Upper lobe of left lung (tissue), 6 donors: Measurements from ENCODE around the gene LXN. TPM values are rescaled to one million over a fixed set of nuclear protein-coding genes. Genes with fewer than 3 reads are reported as not detected.
A peak's percentile ranks its signal among the peaks of the same experiment; 100 is the strongest.

Experiments
- ATAC-seq, 2 donors: fragments of 200-7000 bp; cut with Tn5 transposase; one replicate each; pipeline ENCODE4 v1.9.1; 2022; ENCODE audit warnings: mild to moderate bottlenecking in 2 of 2, moderate library complexity in 2 of 2; ENCODE audit not compliant: low FRiP score in 2 of 2
- DNase-seq, 2 donors: peaks; one replicate each; pipeline ENCODE4 v3.0.0-alpha.2; 2019 to 2020
- H3K27ac ChIP-seq, 4 donors: fragments of 200-600 bp; sonication (generic); one replicate each; pipeline ENCODE4 v1.5.1; 2016 to 2019
- H3K27me3 ChIP-seq, 4 donors: fragments of 200-600 bp; sonication (generic); one replicate each; pipeline ENCODE4 v1.5.1; 2017 to 2019
- H3K36me3 ChIP-seq, 4 donors: fragments of 200-600 bp; sonication (generic); one replicate each; pipeline ENCODE4 v1.5.1; 2016 to 2019
- H3K4me1 ChIP-seq, 4 donors: fragments of 200-600 bp; sonication (generic); one replicate each; pipeline ENCODE4 v1.5.1; 2018 to 2019
- H3K4me3 ChIP-seq, 4 donors: fragments of 200-600 bp; sonication (generic); one replicate each; pipeline ENCODE4 v1.5.1; 2017 to 2019; ENCODE audit warnings: mild to moderate bottlenecking in 2 of 4, moderate library complexity in 1 of 4
- H3K9me3 ChIP-seq, 4 donors: fragments of 200-600 bp; sonication (generic); one replicate each; pipeline ENCODE4 v1.5.1; 2018 to 2019
- CTCF ChIP-seq, 6 experiments: fragments of 450-650 bp in 4 of 6; fragments of 200-600 bp in 2 of 6; sonication (generic) in 2 of 6; IDR thresholded peaks; one replicate each; pipeline ENCODE4 v1.5.1; 2016 to 2019; ENCODE audit warnings: antibody characterized with exemption in 6 of 6
- EP300 ChIP-seq, 4 donors: sonication (generic); formaldehyde crosslinking; IDR thresholded peaks; one replicate each; pipeline ENCODE4 v1.5.1; 2017; ENCODE audit warnings: antibody characterized with exemption in 4 of 4, control low read depth in 2 of 4
- POLR2A ChIP-seq, 4 donors: fragments of 450-650 bp; IDR thresholded peaks; one replicate each; pipeline ENCODE4 v1.5.1; 2016 to 2017; ENCODE audit warnings: antibody characterized with exemption in 4 of 4, mild to moderate bottlenecking in 2 of 4
- POLR2AphosphoS5 ChIP-seq, 2 donors: sonication (generic); formaldehyde crosslinking; IDR thresholded peaks; one replicate each; pipeline ENCODE4 v1.5.1; 2017; ENCODE audit warnings: antibody characterized with exemption in 2 of 2
- WGBS, 2 donors: methylation state at CpG; one replicate each; pipeline ENCODE4 v1.1.5; 2017 to 2018; 5-methylcytosine and 5-hydroxymethylcytosine counted together
- total RNA-seq, 6 donors: library from RNA; depleted of rRNA in 4 of 6; stranded (reverse); fragments of >200 nt in 4 of 6; gene quantifications; one replicate each; pipeline versions ENCODE4 v1.1.0 to v1.2.1, GENCODE V29; 2016 to 2021
- donor health status: DM: no; HTN: no; CAD: no; lungs with moderate emphysema.
- donor health status: DM: no; HTN: yes; CAD: no; lungs with severe emphysema.

LXN gene
- total RNA-seq, 6 donors from 2014 or later: 10.4 to 26.6 (median 19.8) TPM

GRCh38 chr3:158679547-158680000 is 7.1 kb upstream of the LXN start:
- Histone ChIP-seq H3K4me1 (no peaks in the 10 kb centered on the region), H3K4me3 (no peak overlapping the region), H3K9me3 (no peaks in the 10 kb centered on the region), H3K36me3 (peaks cover 0 to 12% (median 3%) of the 10 kb centered on the region in 4 donors), H3K27me3 (no peaks in the 10 kb centered on the region), H3K27ac (no peak overlapping the region)
- 56 to 73% methylated on average over 1 of the region's 1 CpG for WGBS, 2 donors
- TF ChIP-seq CTCF (IDR thresholded peaks at IDR 0.05) (no peak), EP300 (IDR thresholded peaks at IDR 0.05) (no peak), POLR2A (IDR thresholded peaks at IDR 0.05) (no peak), POLR2AphosphoS5 (IDR thresholded peaks at IDR 0.05) (no peak)
- DNase-seq: no peak
- no peak for ATAC-seq

- peaks cover 0 to 9% (median 1%) of the 10 kb centered on the region in 4 donors for H3K36me3 ChIP-seq
- no peaks in the 10 kb centered on the region for H3K27me3 ChIP-seq
- no peak for DNase-seq
- ATAC-seq: no peak
- WGBS, 2 donors: 86 to 90% methylated on average over 2 of the region's 2 CpGs
- TF ChIP-seq CTCF (IDR thresholded peaks at IDR 0.05) (no peak), POLR2A (IDR thresholded peaks at IDR 0.05) (no peak), EP300 (IDR thresholded peaks at IDR 0.05) (no peak), POLR2AphosphoS5 (IDR thresholded peaks at IDR 0.05) (no peak)
- H3K4me3 ChIP-seq: no peak overlapping the region
- H3K4me1 ChIP-seq: no peaks in the 10 kb centered on the region
- H3K9me3 ChIP-seq: no peaks in the 10 kb centered on the region
- H3K27ac ChIP-seq: no peak overlapping the region
These were observed 6.2 kb upstream of the LXN start for GRCh38 chr3:158678687-158679086.

GRCh38 chr3:158671821-158672214 is 630 bp downstream of the LXN start:
- Histone ChIP-seq H3K27me3 (no peaks in the 10 kb centered on the region), H3K36me3 (peaks cover 0 to 24% (median 5%) of the 10 kb centered on the region in 4 donors), H3K4me1 (peaks cover 4 to 22% (median 15%) of the 10 kb centered on the region in 4 donors), H3K4me3 (peak overlapping the region; percentile 49 to 66 (median 56)), H3K9me3 (no peaks in the 10 kb centered on the region), H3K27ac (peak overlapping the region; percentile 68 to 91 (median 89))
- peak; percentile 36 to 37 for ATAC-seq
- no peak for TF ChIP-seq POLR2A (IDR thresholded peaks at IDR 0.05)
- DNase-seq: no peak
- 5 to 10% methylated on average over 6 of the region's 6 CpGs for WGBS, 2 donors

- ATAC-seq: no peak
- Histone ChIP-seq H3K4me3 (no peak overlapping the region), H3K36me3 (peaks cover 0 to 52% (median 6%) of the 10 kb centered on the region in 4 donors), H3K27ac (no peak overlapping the region), H3K9me3 (no peaks in the 10 kb centered on the region), H3K4me1 (peaks cover 4 to 22% (median 16%) of the 10 kb centered on the region in 4 donors), H3K27me3 (no peaks in the 10 kb centered on the region)
- TF ChIP-seq CTCF (IDR thresholded peaks at IDR 0.05) (no peak), POLR2AphosphoS5 (IDR thresholded peaks at IDR 0.05) (no peak), POLR2A (IDR thresholded peaks at IDR 0.05) (no peak), EP300 (IDR thresholded peaks at IDR 0.05) (no peak)
- 46 to 59% methylated on average over 2 of the region's 2 CpGs for WGBS, 2 donors
- DNase-seq: no peak
These were observed 3.9 kb downstream of the LXN start for GRCh38 chr3:158668506-158668905.

GRCh38 chr3:158666416-158666815 is 6.0 kb downstream of the LXN start:
- Histone ChIP-seq H3K4me3 (no peak overlapping the region), H3K36me3 (peaks cover 0 to 72% (median 8%) of the 10 kb centered on the region in 4 donors), H3K9me3 (no peaks in the 10 kb centered on the region), H3K27ac (no peak overlapping the region), H3K4me1 (peaks cover 0 to 12% (median 8%) of the 10 kb centered on the region in 4 donors), H3K27me3 (no peaks in the 10 kb centered on the region)
- WGBS, 2 donors: 63 to 78% methylated on average over 3 of the region's 3 CpGs
- no peak for ATAC-seq
- DNase-seq: no peak
- TF ChIP-seq CTCF (IDR thresholded peaks at IDR 0.05) (no peak), EP300 (IDR thresholded peaks at IDR 0.05) (no peak), POLR2AphosphoS5 (IDR thresholded peaks at IDR 0.05) (no peak), POLR2A (IDR thresholded peaks at IDR 0.05) (no peak)
